Activated CD4-positive, alpha-beta memory T cell treated with anti-CD3 and anti-CD28 coated beads, Interleukin-2, amount 10 ng/mL, durations not matched to agents 7 days and 5 days (primary cell): ENCODE data around the gene SNX1. TPM values are rescaled to one million over a fixed set of nuclear protein-coding genes. Genes with fewer than 3 reads are reported as not detected.
"Not testable (repeated sequence)": the region's sequence is repeated elsewhere in the genome, so short reads cannot be mapped to it uniquely, and the experiment has no call there.

Source experiments
- CTCF ChIA-PET: fragments of 350-600 bp; sonication (Branson Sonifier 250); formaldehyde crosslinking; loops from one replicate; lab custom pipeline; 2021; ENCODE audit warnings: antibody characterized with exemption, inconsistent platforms; lab: Charles Lee
- POLR2A ChIA-PET: fragments of 350-600 bp; sonication (Branson Sonifier 250); formaldehyde crosslinking; loops from one replicate; lab custom pipeline; 2021; ENCODE audit warnings: antibody characterized with exemption; lab: Charles Lee
- DNase-seq: peaks from one replicate; pipeline ENCODE4 v3.0.0-alpha.2; 2020
- H3K27ac Mint-ChIP-seq: one replicate; pipeline ENCODE4 v1.8.0; 2021; ENCODE audit warnings: mild to moderate bottlenecking, mixed read lengths
- H3K27me3 Mint-ChIP-seq: one replicate; pipeline ENCODE4 v1.8.0; 2021; ENCODE audit warnings: mixed read lengths
- H3K36me3 Mint-ChIP-seq: one replicate; pipeline ENCODE4 v1.8.0; 2021; ENCODE audit warnings: low read depth, mixed read lengths
- H3K4me1 Mint-ChIP-seq: one replicate; pipeline ENCODE4 v1.8.0; 2021; ENCODE audit warnings: mixed read lengths
- H3K4me3 Mint-ChIP-seq: one replicate; pipeline ENCODE4 v1.8.0; 2021; ENCODE audit warnings: mild to moderate bottlenecking, mixed read lengths
- H3K9me3 Mint-ChIP-seq: one replicate; pipeline ENCODE4 v1.8.0; 2021; ENCODE audit warnings: mixed read lengths
- total RNA-seq, 2 experiments: library from RNA; stranded (reverse); gene quantifications; one replicate each; pipeline ENCODE4 v1.2.3, GENCODE V29; 2021

SNX1 gene
- total RNA-seq, 2 experiments from 2014 or later: 115 to 129 TPM

- H3K27ac Mint-ChIP-seq: no peak overlapping the region
- H3K9me3 Mint-ChIP-seq: no peaks in the 10 kb centered on the region
- H3K4me1 Mint-ChIP-seq: peaks cover 16% of the 10 kb centered on the region
- H3K27me3 Mint-ChIP-seq: no peaks in the 10 kb centered on the region
- H3K36me3 Mint-ChIP-seq: peaks cover 3% of the 10 kb centered on the region
- H3K4me3 Mint-ChIP-seq: no peak overlapping the region
- ChIA-PET POLR2A (interaction anchor here (1.4 kb wide), 1 partner anchor 173 kb away, joined by 3 read pairs; no protein-coding TSS in a partner anchor), CTCF (interaction anchor here (0.7 to 5.5 kb wide), 11 partner anchors 20 to 600 kb away, joined by 3 to 89 read pairs (median 6); partner anchors contain the start of gene DAPK2)
- no peak for DNase-seq
Observed at GRCh38 chr15:64066451-64066850, 29.3 kb upstream of the SNX1 start.

- no peaks in the 10 kb centered on the region for H3K9me3 Mint-ChIP-seq
- DNase-seq: peak; percentile 70
- H3K27ac Mint-ChIP-seq: peak overlapping the region; percentile 49
- ChIA-PET CTCF (interaction anchor here (0.6 to 5.5 kb wide), 45 partner anchors 11 to 601 kb away, joined by 3 to 89 read pairs (median 4); partner anchors contain the start of genes DAPK2, FBXL22 and HERC1), POLR2A (interaction anchor here (1.0 to 1.9 kb wide), 5 partner anchors 25 to 602 kb away, joined by 3 to 9 read pairs (median 3); no protein-coding TSS in a partner anchor)
- H3K36me3 Mint-ChIP-seq: peaks cover 15% of the 10 kb centered on the region
- no peak overlapping the region for H3K4me3 Mint-ChIP-seq
- H3K27me3 Mint-ChIP-seq: no peaks in the 10 kb centered on the region
- H3K4me1 Mint-ChIP-seq: peaks cover 16% of the 10 kb centered on the region
Observed at GRCh38 chr15:64067564-64068030, 28.2 kb upstream of the SNX1 start.

- H3K27ac Mint-ChIP-seq: peak overlapping the region; percentile 49
- H3K27me3 Mint-ChIP-seq: no peaks in the 10 kb centered on the region
- no peak overlapping the region for H3K4me3 Mint-ChIP-seq
- peaks cover 19% of the 10 kb centered on the region for H3K36me3 Mint-ChIP-seq
- no peak for DNase-seq
- H3K4me1 Mint-ChIP-seq: peaks cover 16% of the 10 kb centered on the region
- ChIA-PET CTCF (interaction anchor here (0.7 to 5.5 kb wide), 40 partner anchors 11 to 602 kb away, joined by 3 to 89 read pairs (median 4); partner anchors contain the start of genes DAPK2, FBXL22 and HERC1), POLR2A (interaction anchor here (1.0 to 1.9 kb wide), 4 partner anchors 25 to 602 kb away, joined by 3 to 9 read pairs (median 4); no protein-coding TSS in a partner anchor)
- H3K9me3 Mint-ChIP-seq: no peaks in the 10 kb centered on the region
Observed at GRCh38 chr15:64068133-64068532, 27.6 kb upstream of the SNX1 start.

- no peaks in the 10 kb centered on the region for H3K27me3 Mint-ChIP-seq
- H3K4me3 Mint-ChIP-seq: no peak overlapping the region
- CTCF ChIA-PET: interaction anchor here (0.7 to 5.5 kb wide), 5 partner anchors 23 to 460 kb away, joined by 3 to 89 read pairs (median 7); partner anchors contain the start of gene CIAO2A
- POLR2A ChIA-PET: interaction anchor here (1.6 kb wide), 1 partner anchor 23 kb away, joined by 4 read pairs; the partner anchor contains the start of gene CIAO2A
- no peak for DNase-seq
- H3K9me3 Mint-ChIP-seq: no peaks in the 10 kb centered on the region
- no peak overlapping the region for H3K27ac Mint-ChIP-seq
- H3K36me3 Mint-ChIP-seq: peaks cover 25% of the 10 kb centered on the region
- peaks cover 16% of the 10 kb centered on the region for H3K4me1 Mint-ChIP-seq
Observed at GRCh38 chr15:64070106-64070505, 25.7 kb upstream of the SNX1 start.

- no peak for DNase-seq
- Mint-ChIP-seq H3K27me3 (no peaks in the 10 kb centered on the region), H3K27ac (no peak overlapping the region), H3K4me3 (no peak overlapping the region), H3K36me3 (peaks cover 28% of the 10 kb centered on the region), H3K9me3 (no peaks in the 10 kb centered on the region), H3K4me1 (peaks cover 18% of the 10 kb centered on the region)
- ChIA-PET CTCF (interaction anchor here (0.7 to 2.4 kb wide), 5 partner anchors 22 to 461 kb away, joined by 3 to 5 read pairs (median 3); partner anchors contain the start of genes CIAO2A and DAPK2), POLR2A (interaction anchor here (1.1 to 1.4 kb wide), 2 partner anchors 18 to 319 kb away, joined by 3 to 5 read pairs; no protein-coding TSS in a partner anchor)
Observed at GRCh38 chr15:64070965-64071851, 24.6 kb upstream of the SNX1 start.

GRCh38 chr15:64071931-64072765, 23.6 kb upstream of the SNX1 start:
- CTCF ChIA-PET: interaction anchor here (0.7 to 2.4 kb wide), 5 partner anchors 21 to 462 kb away, joined by 3 to 5 read pairs (median 3); partner anchors contain the start of genes CIAO2A and DAPK2
- no peak overlapping the region for H3K27ac Mint-ChIP-seq
- POLR2A ChIA-PET: interaction anchor here (1.1 to 1.4 kb wide), 2 partner anchors 17 to 320 kb away, joined by 3 to 5 read pairs; no protein-coding TSS in a partner anchor
- no peak for DNase-seq
- H3K4me3 Mint-ChIP-seq: no peak overlapping the region
- H3K4me1 Mint-ChIP-seq: peaks cover 20% of the 10 kb centered on the region
- no peaks in the 10 kb centered on the region for H3K9me3 Mint-ChIP-seq
- peaks cover 30% of the 10 kb centered on the region for H3K36me3 Mint-ChIP-seq
- H3K27me3 Mint-ChIP-seq: no peaks in the 10 kb centered on the region

GRCh38 chr15:64072812-64073211, 23.0 kb upstream of the SNX1 start:
- DNase-seq: no peak

GRCh38 chr15:64073496-64073895, 22.3 kb upstream of the SNX1 start:
- not testable (repeated sequence) for H3K27me3 Mint-ChIP-seq, H3K27ac Mint-ChIP-seq, H3K9me3 Mint-ChIP-seq, DNase-seq, H3K4me3 Mint-ChIP-seq
- peaks cover 36% of the 10 kb centered on the region for H3K36me3 Mint-ChIP-seq
- ChIA-PET CTCF (interaction anchor here (2.4 kb wide), 1 partner anchor 321 kb away, joined by 5 read pairs; no protein-coding TSS in a partner anchor), POLR2A (interaction anchor here (1.2 kb wide), 1 partner anchor 23 kb away, joined by 3 read pairs; no protein-coding TSS in a partner anchor)
- H3K4me1 Mint-ChIP-seq: peaks cover 14% of the 10 kb centered on the region

More at GRCh38 chr15:64072812-64073211, 23.0 kb upstream of the SNX1 start:
- POLR2A ChIA-PET: no interaction called here
- Mint-ChIP-seq H3K27ac (no peak overlapping the region), H3K4me3 (no peak overlapping the region), H3K9me3 (no peaks in the 10 kb centered on the region), H3K4me1 (peaks cover 19% of the 10 kb centered on the region), H3K27me3 (no peaks in the 10 kb centered on the region), H3K36me3 (peaks cover 36% of the 10 kb centered on the region)
- CTCF ChIA-PET: interaction anchor here (1.2 to 2.4 kb wide), 2 partner anchors 21 to 321 kb away, joined by 3 to 5 read pairs; partner anchors contain the start of gene CIAO2A

GRCh38 chr15:64082757-64083156, 13.0 kb upstream of the SNX1 start:
- H3K27me3 Mint-ChIP-seq: no peaks in the 10 kb centered on the region
- H3K36me3 Mint-ChIP-seq: peaks cover 32% of the 10 kb centered on the region
- H3K4me1 Mint-ChIP-seq: no peaks in the 10 kb centered on the region
- ChIA-PET POLR2A (interaction anchor here (1.3 to 3.3 kb wide), 2 partner anchors 9 to 11 kb away, joined by 4 to 15 read pairs; partner anchors contain the start of gene CIAO2A), CTCF (no interaction called here)
- DNase-seq: no peak
- no peak overlapping the region for H3K27ac Mint-ChIP-seq
- no peaks in the 10 kb centered on the region for H3K9me3 Mint-ChIP-seq
- no peak overlapping the region for H3K4me3 Mint-ChIP-seq

- no peak for DNase-seq
- H3K27me3 Mint-ChIP-seq: no peaks in the 10 kb centered on the region
- CTCF ChIA-PET: interaction anchor here (0.7 to 1.8 kb wide), 3 partner anchors 22 to 623 kb away, joined by 4 to 5 read pairs (median 4); no protein-coding TSS in a partner anchor
Observed at GRCh38 chr15:64089543-64090280, 6.1 kb upstream of the SNX1 start.

GRCh38 chr15:64090527-64090926, 5.3 kb upstream of the SNX1 start:
- DNase-seq: no peak
- Mint-ChIP-seq H3K4me1 (peaks cover 42% of the 10 kb centered on the region), H3K9me3 (peaks cover 2% of the 10 kb centered on the region), H3K4me3 (no peak overlapping the region), H3K27ac (no peak overlapping the region), H3K27me3 (no peaks in the 10 kb centered on the region), H3K36me3 (peaks cover 49% of the 10 kb centered on the region)
- ChIA-PET CTCF (interaction anchor here (1.8 kb wide), 1 partner anchor 23 kb away, joined by 5 read pairs; no protein-coding TSS in a partner anchor), POLR2A (no interaction called here)

More at GRCh38 chr15:64089543-64090280, 6.1 kb upstream of the SNX1 start:
- POLR2A ChIA-PET: interaction anchor here (0.5 to 1.0 kb wide), 2 partner anchors 18 to 259 kb away, joined by 3 to 5 read pairs; no protein-coding TSS in a partner anchor
- Mint-ChIP-seq H3K4me1 (peaks cover 34% of the 10 kb centered on the region), H3K36me3 (peaks cover 49% of the 10 kb centered on the region), H3K27ac (peak overlapping the region; percentile 2), H3K4me3 (no peak overlapping the region), H3K9me3 (peaks cover 2% of the 10 kb centered on the region)
